Nephron progenitor cell (in vitro differentiated cells): Measurements from ENCODE around the gene ASCC1.
A peak's percentile ranks its signal among the peaks of the same experiment; 100 is the strongest.

Source experiments
- DNase-seq: peaks from one replicate; pipeline ENCODE4 v3.0.0; 2021
- H3K27ac Mint-ChIP-seq: 2 replicates; pipeline ENCODE4 v1.8.0; 2021; ENCODE audit warnings: mild to moderate bottlenecking, moderate library complexity, mixed read lengths
- H3K27me3 Mint-ChIP-seq: 2 replicates; pipeline ENCODE4 v1.8.0; 2021; ENCODE audit warnings: mild to moderate bottlenecking, low read depth, mixed read lengths; ENCODE audit not compliant: poor library complexity
- H3K36me3 Mint-ChIP-seq: 2 replicates; pipeline ENCODE4 v1.8.0; 2021; ENCODE audit warnings: low read depth, mixed read lengths
- H3K4me1 Mint-ChIP-seq: 2 replicates; pipeline ENCODE4 v1.8.0; 2021; ENCODE audit warnings: mixed read lengths
- H3K4me3 Mint-ChIP-seq: 2 replicates; pipeline ENCODE4 v1.8.0; 2021; ENCODE audit warnings: mild to moderate bottlenecking, moderate library complexity, mixed read lengths
- H3K9me3 Mint-ChIP-seq: 2 replicates; pipeline ENCODE4 v1.8.0; 2021; ENCODE audit warnings: mild to moderate bottlenecking, moderate library complexity, mixed read lengths
- CTCF ChIP-seq: fragments of 200-600 bp; sonication (generic); IDR thresholded peaks from 2 replicates; pipeline ENCODE4 v1.5.0; 2021; ENCODE audit warnings: antibody characterized with exemption

ASCC1 gene

DNA sequence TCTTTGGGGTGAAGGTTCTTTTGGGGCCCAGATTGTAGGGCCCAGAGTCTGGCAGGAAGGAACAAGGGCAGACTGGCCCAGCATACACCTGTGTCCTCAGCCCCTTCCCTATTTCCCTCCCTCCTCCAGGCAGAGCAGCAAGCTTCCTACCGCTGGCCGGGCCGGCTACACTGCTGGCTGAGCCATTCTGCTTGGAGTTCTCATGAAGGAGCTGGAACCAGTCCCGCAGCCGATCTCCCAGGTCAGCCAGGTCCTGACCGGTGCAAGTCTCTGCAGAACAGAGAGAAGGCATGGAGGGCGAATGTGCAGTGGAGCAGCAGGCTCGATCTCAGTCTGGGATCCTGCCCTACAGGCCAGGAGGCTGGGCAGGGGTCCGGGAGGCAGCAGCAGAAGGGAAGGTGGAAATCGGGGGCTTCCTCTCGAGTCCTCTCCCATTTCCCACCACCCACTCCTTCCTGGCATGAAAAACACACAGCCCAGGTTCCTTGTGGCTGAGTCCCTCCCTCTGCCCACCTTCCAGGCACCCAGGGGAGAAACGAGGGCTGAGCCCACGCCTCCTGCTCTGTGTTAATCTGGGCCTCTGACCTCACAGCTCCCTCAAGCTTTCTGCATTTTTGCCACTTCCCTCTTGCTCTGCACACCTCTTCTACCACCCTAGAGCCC is 148.5 kb downstream of the ASCC1 start:
- Mint-ChIP-seq H3K9me3 (no peaks in the 10 kb centered on the region), H3K27ac (no peak overlapping the region), H3K4me3 (no peak overlapping the region), H3K36me3 (peaks cover 54% of the 10 kb centered on the region), H3K27me3 (peaks cover 7% of the 10 kb centered on the region), H3K4me1 (peaks cover 80% of the 10 kb centered on the region)
- no peak for TF ChIP-seq CTCF
- no peak for DNase-seq

DNA sequence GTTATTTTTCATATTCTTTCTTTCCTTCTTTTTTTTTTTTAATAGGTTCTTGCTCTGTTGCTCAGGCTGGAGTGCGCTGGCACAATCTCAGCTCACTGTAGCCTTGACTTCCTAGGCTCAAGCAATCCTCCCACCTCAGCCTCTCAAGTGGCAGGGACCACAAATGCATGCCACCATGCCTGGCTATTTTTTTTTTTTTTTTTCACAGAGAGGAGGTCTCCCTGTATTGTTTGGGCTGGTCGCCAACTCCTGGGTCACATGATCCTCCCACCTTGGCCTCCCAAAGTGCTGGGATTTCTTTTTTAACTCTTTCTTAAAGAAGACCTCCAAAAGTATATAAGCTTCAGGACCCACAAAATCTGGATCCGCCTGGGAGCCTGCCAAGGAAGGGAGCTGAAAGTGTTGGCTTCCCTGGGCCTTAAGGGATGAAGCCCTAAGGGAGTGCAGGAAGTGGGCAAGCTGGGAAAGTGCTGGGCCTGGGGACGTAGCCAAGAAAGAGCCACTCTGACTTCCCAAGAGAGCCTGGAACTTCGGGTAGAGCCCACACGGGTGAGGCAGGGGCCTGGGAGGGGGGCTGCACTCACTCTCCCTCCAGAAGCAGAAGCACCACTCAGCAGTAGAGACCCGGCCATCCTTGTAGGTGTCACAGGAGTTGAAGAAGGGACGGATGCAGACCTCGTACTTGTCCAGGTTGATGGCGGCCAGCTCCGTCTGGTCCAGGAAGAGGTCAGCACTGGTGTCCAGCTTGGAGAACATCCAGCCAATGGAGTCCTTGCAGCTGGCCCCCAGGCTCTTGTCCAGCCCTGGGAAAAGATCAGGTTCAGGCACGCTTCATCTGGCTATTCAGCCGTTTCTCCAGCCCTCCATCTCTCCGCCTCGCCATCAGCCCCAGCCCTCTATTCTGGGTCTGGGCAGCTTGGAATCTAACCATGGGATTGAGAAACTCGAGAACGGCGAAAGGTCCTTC is 149.5 kb downstream of the ASCC1 start:
- no peaks in the 10 kb centered on the region for H3K9me3 Mint-ChIP-seq
- H3K27me3 Mint-ChIP-seq, result peaks cover 5% of the 10 kb centered on the region
- no peak for TF ChIP-seq CTCF
- no peak for DNase-seq
- H3K27ac Mint-ChIP-seq, result peak overlapping the region; percentile 32
- no peak overlapping the region for H3K4me3 Mint-ChIP-seq
- H3K36me3 Mint-ChIP-seq, result peaks cover 45% of the 10 kb centered on the region
- peaks cover 80% of the 10 kb centered on the region for H3K4me1 Mint-ChIP-seq

- Mint-ChIP-seq H3K4me1 (peaks cover 80% of the 10 kb centered on the region), H3K9me3 (no peaks in the 10 kb centered on the region), H3K4me3 (no peak overlapping the region), H3K27ac (no peak overlapping the region), H3K27me3 (peaks cover 4% of the 10 kb centered on the region), H3K36me3 (peaks cover 40% of the 10 kb centered on the region)
- TF ChIP-seq CTCF, result no peak
- no peak for DNase-seq
Measured at GRCh38 chr10:72065439-72066025, 150.5 kb downstream of the ASCC1 start.

DNA sequence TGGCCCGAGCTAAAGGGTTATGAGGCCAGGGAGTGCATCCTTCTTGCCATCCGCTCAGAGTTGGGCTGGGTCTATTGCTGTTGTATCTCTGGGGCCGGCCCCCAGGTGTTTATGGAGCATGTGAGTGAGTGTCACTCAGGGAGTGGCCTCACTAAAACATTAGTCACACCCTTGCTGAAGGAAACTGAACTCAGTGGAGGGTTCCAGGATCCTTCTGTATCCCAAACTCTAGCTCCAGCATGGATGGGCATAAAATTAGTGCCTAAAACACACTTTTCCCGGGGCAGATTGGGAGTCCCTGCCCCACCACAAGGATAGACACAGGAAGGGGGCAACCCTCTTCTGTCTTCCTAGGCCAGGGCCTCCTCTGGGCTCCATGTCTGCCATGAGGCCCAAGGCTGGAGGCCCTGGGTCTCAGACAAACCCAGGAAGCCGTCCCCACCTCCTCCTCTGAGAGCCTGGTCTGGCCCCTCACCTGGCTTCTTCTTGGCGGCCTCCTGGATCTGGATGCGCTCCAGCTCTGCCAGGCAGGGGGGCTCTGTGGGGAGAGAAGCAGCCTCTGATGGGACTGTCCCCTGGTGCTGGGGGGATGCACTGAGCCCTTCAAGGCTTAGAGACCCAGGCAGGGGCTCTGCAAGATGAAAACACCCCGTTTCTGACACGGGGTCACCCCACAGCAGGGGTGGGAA is 152.2 kb downstream of the ASCC1 start:
- no peak overlapping the region for H3K4me3 Mint-ChIP-seq
- peaks cover 80% of the 10 kb centered on the region for H3K4me1 Mint-ChIP-seq
- peaks cover 35% of the 10 kb centered on the region for H3K36me3 Mint-ChIP-seq
- H3K27me3 Mint-ChIP-seq, result peaks cover 4% of the 10 kb centered on the region
- TF ChIP-seq CTCF, result no peak
- no peak for DNase-seq
- H3K27ac Mint-ChIP-seq, result peak overlapping the region; percentile 81
- H3K9me3 Mint-ChIP-seq, result no peaks in the 10 kb centered on the region

DNA sequence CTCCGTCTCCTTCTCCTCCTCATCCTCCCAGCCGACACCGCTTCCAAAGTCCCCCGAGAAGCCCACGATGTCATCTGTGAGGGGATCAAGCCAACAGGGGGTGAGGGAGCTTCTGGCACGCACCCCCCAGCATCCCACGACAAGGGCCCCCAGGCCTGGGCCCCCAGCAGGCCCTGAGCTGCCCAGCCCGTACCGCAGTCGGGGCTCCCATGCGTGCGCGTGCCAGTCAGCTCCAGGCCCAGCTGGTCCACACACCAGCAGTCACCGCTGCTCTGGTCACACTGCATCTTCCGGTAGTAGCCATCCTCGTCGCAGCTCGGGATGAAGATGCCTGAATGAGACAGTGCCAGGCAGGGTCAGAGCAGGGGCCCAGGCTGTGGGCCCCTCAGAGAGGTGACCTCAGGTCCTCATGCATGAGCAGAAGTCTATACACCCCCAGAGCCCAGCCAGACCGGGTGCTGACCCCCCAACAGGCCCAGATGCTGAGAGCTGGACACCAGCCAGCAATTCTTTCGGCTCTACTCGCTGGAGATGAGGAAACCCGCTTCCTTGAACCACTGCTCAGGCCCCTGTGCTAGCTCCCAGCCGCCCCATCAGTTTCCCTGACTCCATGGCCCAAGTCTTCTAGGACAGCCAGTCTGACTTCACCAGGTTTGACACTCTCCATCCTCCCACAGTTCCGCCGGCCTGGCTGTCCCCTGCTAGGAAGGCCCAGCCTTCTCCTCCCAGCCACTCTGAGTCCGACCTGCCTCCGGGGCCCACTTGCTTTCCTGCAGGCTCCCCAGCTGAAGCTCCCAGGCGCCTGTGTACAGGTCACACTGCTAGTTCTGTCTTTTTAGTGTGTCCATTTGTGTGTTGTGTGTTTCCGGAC is 153.0 kb downstream of the ASCC1 start:
- Mint-ChIP-seq H3K4me1 (peaks cover 79% of the 10 kb centered on the region), H3K9me3 (no peaks in the 10 kb centered on the region), H3K36me3 (peaks cover 31% of the 10 kb centered on the region), H3K27ac (peak overlapping the region; percentile 81), H3K27me3 (peaks cover 4% of the 10 kb centered on the region), H3K4me3 (no peak overlapping the region)
- DNase-seq, result no peak
- TF ChIP-seq CTCF, result no peak
